NOMO-1 (cell line): Measurements from ENCODE around the gene LRRC8C.

ENCODE experiments used
- DNase-seq, 2 experiments: peaks; one replicate each; lab custom pipeline; 2025; ENCODE audit not compliant: unreplicated experiment in 2 of 2; lab: John Stamatoyannopoulos, UW

LRRC8C gene

DNA sequence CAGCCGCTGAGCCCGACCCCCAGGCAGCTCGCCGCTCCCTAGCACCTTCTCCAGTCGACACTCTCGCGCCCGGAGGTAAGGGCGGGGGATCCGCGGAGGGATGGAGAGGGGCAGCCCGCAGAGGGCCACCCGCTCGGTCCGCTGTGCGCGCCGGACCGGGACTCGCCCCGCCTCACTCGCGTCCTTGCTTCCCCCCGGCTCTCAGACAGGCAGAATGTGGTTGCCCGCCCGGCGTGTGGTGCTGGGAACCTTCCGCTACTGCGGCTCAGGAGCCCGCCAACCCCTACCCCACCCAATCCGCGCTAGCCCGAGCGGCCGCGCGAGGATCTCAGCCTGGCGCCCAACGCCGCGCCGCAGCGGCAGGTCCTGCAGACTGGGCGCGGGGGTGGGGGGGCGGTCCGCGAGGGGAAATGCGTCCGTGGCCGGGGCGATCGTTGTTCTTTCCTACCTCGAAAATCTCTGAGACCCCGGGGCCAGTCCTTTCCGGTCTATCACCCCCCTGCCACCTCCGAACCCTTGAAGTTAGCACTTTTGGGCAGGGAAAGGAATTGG is 404 bp downstream of the LRRC8C start:
- peak; percentile 49 to 50 for DNase-seq

DNA sequence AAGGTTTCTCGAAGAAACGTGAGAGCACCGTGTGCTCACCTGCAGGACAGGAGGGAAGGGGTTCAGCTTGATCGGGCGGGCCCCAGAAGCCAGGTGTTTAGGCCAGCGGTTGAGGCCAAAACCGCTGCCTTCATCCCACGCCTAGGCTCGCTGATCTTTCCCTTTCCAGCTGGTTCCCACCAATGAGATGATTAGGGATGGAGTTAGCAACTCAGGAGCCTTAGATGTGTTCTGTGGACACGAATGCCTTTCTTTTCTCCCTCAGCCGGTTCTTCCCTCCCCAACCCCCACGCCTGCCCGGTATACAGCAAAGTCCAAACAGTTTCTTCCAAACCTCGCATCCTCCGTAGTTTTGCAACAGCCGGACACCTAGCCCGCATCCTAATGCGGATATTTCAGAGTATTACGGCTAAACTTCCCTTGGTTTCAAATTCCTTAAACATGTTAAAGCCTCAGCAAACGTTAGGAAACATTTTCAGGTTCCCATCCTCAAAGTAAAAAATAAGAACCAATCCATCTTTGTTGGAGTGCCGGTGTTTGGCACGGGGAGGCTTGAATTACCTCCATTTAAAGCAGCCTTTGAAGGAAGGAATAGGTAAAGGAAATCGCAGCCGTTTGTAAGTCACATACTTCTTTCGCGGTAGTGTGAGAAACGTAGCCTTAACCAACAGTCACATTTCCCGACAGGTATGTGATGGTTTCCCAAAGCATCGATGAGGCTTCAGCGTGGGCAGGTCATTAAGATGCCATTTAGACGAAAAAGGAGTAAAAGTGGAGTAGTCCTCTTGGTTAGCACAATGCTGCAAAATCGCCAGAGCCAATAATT is 1.1 kb downstream of the LRRC8C start:
- DNase-seq = peak; percentile 12 to 20

DNA sequence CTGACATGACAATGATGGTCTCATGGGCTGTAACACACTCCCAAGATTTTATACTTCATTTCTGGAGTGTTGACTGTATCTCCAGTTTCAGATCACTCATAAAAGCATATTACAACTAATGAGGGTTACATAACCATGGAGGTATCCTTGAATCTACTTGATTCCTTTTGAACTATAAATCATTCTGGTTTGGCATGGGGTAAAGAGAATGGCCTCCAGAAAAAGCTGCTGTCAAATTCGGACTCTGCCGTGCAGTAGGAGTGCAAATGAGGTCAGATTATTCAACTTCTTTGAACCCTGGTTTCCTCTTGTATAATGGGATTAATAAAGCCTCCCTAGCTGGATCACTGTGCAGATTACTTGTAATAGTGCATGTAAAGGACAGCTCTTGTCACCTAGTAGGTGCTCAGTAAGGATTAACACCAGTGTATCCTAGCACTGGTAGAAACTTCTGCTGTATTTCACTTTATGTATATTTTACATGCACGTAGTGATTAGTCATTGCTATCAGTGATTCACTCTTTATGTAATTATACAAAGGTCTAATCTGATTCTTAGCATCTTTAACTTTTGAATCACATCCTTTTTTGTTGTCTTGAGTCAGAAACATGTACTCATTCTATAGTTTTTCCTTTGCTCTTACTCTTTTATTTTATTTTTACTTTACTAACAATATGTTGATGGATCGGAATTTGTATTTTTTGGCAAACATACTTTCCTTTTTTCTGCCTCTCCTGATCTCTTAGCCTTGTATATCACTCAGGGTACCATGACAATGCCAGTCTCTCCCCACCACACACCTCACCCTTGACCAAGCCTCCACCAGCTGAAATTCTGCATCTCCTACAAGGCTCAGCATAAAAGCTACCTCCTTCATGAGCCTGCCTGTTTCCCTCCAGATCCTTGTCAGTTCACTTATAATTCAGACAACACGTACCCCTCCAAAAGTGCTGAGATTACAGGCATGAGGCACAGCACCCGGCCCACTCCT is 3.2 kb downstream of the LRRC8C start:
- DNase-seq = peak in 1 of 2 experiments; percentile 43

DNA sequence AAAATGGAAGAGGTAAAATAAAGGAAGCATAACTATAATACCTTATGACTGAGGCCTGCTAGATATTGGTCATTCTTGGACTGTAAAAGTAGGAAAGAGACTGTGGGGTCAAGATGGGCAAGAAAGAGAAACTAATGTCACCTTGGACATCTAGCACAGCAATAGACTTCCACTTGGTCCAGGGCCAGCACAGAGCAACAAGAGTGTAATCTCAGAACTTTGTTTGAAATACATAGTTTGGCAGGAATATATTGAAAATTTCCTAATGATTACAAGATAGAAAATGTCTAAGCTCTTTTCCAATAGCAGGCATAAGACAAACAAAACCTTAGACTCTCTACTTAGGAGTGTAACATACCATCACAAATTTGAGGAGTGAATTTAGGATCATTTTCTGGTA is 4.6 kb downstream of the LRRC8C start:
- DNase-seq = no peak

DNA sequence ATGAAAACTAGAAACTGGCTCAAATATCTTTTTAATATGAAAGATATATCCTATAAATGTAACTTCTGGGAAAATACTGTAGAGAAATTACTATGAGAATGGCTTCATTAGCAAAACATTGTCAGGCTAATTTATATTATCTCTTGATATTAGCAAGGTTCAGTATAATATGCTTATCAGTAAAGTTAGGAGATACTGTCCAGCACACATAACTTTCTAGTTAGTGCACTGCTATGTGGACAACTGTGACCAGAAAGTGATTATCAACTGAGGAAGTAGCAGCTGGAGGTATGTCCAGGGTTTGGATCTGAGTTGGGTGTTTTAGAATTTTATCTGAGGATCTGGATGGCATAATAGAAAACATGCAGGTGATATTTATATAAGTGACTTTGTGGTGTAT is 7.5 kb downstream of the LRRC8C start:
- DNase-seq = peak in 1 of 2 experiments; percentile 29

DNA sequence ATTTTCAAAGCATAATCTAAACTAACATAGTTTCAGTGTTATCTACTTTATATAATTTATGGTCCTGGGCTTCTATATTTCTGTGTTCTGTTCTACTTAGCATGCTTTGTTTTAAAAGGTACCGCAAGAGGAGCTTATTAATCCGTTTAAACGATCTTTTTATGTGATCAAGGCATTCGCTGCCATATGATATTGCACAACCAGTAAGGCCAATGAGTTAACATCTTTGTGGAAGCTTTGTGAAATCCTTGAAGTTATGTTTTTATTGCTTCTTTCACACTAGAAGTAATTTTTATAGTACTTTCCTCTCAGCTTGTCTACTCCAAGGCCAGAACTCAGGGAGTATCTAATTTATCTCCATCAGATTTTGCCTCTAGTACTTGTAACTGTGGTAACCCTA is 8.9 kb downstream of the LRRC8C start:
- peak; percentile 45 to 90 for DNase-seq

DNA sequence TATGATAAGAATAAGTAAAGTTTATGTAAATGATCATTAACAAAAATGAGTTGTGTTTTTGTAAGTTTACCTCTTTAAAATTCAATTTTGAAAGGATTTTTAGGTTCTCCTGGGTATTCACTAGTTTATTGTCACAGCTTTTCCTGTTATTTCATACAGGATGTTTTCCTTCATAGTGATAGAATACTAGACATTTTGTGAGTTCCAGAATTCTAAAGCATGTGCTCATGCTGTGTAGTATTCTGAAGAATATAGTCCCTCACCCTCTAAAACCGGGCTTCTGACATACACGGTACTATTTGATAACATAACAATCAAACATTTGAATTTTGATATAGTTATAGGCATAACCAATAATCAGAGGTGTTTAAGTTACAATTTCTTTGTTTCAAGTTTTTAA is 10.7 kb downstream of the LRRC8C start:
- no peak for DNase-seq

DNA sequence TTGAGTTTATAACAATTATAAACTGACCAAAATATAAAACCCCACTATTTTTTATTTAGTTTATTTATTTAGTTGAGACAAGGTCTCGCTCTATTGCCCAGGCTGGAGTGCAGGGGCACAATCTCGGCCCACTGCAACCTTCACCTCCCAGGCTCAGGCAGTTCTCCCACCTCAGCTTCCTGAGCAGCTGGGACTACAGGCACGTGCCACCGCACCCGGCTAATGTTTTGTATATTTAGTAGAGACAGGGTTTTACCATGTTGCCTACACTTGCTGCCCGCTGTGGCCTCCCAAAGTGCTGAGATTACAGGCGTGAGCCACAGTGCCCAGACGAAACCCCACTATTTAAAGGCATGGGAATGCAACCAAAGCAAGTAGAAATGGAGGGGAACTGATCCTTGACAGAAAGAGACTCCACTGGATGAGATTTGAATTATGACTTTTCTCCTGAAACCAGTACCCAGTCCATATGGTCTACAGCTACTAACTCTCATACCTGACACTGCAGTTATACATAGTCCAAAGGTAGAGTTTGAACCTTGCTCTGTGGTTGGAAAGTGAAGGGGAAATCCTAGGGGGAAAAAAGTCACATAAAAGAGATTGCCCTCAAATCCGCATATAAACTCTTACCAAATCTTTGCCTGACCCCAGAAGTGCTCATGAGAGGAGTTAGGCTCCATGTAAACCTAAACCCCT is 11.3 kb downstream of the LRRC8C start:
- no peak for DNase-seq

DNA sequence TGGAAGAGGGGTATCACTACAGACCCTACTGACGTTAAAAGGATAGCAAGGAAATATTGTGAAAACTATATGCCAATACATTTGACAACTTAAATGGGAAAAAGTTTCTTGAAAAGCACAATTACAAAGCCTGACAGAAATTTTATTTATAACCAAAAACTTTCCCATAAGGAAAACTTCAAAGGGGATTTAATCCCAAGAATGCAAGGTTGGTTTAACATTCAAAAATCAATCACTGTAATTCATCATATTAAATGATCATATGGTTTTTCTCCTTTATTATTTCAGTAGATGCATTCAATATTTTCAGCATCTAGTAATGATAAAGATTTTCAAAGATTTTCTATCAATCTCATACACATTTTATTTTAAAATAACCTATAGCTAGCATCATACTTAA is 13.3 kb downstream of the LRRC8C start:
- DNase-seq = no peak

DNA sequence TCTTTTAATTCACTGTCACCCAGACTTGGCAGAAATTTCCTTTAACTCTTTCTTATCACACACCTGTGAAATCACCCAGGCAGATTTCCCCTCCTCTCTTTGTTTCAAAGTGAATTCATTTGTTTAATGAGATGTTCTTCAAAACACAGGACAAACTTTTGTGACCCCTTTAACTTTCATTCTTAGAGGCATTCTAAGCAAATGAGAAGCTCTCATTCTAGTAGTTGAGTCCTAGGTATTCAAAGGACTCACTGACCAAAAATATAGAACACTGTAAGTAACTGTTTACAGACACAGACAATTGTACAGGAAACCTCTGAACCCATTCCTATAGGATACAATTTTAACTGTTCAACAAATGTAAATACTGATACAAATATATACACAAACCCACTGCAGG is 16.9 kb downstream of the LRRC8C start:
- no peak for DNase-seq

DNA sequence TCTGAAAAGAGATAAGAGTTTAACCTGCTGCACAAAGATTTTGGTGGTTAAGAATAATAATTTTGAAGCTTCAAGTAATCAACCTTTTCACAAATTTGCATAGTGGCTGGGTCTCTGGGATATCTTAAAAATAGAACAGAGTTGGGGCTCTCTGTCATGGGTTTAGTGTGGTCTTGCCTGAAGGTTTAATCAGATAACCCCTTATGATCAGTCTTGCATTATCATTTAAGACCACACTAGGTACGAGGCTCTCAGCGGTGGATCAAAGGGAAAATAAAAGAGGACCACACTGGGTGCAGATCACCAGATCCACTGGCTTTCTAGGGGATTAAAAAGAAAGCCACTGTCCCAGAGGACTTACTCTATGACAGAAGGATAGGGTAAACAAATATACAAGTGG is 19.5 kb downstream of the LRRC8C start:
- no peak for DNase-seq

DNA sequence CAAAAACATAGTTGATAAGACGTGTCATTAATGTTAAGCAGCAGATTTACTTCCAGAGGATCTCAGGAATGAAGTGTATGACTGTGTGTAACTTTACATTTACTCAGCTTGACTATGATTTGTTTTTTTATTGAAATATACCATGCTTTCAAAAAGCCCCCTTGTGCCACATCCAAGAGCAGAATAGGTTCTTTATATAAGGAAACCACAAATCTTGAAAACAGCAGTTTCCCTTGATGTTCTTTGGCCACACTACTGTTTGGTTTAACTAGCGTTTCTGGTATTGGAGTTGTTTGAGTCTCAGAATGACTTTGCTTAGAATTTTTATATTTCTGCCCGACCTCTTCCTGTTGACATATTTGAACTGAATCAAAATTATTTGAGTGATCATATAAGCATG is 25.0 kb downstream of the LRRC8C start:
- no peak for DNase-seq

DNA sequence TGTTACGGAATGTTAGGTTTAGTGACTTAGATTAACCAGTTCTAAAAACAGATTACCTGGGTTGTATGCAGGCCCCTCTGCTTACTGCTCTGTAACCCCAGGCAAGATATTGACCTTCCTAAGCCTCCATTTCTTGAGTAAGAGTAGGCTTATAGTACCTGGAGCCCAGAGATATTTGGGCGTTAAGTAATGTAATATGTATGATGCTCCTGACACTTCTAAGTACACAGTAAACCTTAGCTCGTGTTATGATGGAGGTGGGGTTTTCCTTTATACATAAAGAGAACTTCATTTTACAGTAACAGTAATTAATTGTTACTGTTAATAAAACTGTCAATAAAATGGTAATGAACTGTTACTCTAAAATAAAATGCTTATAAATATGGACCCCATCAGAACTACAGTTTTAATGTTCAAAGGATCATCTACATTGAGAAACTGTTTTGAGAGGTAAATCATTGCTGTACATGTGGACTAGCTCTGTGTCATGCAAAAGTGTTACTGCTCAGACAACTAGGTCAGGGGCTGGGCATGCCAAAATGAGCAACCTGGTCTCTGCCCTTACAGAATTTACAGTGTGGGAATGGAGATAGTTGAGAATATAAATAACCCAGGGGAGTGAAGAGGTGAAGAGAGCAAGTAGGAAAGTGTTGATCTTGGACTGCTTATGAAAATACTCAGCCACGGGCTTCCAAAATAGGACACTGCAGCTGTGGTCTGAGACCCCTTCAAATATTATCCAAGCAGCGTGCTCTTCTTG is 26.6 kb downstream of the LRRC8C start:
- DNase-seq = no peak

DNA sequence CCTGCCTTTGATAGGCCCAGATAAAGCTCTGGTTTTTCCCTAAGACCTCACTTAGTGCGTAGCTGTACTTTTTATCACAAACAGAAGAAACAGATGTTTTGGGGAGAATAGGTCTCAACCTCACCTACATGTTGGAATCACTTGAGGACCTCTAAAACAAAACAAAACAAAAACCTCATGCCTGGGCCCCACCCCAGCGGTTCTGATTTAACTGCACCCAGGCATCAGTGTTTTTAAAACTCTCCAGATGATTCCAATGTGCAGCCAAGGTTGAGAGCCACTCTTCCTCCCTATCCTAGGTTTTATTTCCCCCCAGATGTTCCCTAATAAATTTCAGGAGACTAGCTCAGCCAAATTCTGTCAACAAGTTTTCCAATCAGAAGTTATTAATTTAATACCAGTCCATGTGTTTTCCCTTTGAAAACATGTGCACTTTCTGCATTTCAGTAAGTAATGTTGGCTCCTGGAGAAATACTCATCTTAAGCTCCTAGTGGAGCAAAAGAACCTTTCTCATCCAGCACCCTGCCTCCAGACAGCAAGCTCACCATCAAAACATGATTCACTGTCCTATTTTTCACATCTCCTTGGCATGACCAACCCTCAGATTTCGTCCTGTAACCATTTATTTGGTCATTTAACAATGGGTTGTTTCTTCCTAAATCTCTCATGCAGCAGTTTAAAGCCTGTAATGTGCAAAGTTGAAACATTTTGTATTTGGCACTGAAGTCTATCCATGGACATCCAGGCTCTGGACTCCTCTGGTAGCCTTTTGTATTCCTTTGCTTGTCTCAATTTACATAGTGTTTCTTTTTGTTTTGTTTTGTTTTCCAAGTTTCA is 27.5 kb downstream of the LRRC8C start:
- no peak for DNase-seq

DNA sequence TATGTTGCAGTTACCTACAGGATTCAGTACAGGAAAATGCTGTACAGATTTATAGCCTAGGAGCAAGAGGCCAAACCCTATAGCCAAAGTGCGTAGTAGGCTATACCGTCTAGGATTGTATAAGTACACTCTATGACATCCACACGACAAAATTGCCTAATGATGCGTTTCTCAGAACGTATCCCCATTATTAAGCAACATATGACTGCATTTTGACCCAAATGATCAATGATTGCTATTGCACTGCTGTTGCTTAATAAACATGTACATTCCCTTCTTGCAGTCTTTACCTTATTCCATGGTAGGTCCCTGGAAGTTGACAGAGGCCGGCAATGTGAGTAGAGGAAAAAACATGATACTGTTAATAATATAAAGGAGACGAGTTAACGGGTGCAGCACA is 33.0 kb downstream of the LRRC8C start:
- no peak for DNase-seq

DNA sequence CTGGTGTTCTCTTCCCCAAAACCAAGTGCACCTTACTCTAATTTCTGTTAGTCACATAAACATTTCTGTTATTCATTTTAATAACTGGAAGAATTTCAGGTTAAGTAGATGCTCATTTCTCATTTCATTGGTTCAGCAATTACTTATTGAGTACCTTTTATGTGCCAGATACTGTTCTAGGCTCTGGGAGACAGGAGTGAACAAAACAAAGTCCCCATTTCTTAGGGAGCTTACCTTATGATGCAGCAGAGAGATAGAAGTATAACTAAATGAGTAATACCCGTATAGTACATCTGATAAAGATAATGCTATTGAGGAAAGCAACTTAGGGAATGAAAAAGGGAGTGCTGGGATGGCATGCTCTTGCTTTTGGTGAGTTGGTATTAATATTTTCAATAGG is 33.7 kb downstream of the LRRC8C start:
- DNase-seq = no peak

DNA sequence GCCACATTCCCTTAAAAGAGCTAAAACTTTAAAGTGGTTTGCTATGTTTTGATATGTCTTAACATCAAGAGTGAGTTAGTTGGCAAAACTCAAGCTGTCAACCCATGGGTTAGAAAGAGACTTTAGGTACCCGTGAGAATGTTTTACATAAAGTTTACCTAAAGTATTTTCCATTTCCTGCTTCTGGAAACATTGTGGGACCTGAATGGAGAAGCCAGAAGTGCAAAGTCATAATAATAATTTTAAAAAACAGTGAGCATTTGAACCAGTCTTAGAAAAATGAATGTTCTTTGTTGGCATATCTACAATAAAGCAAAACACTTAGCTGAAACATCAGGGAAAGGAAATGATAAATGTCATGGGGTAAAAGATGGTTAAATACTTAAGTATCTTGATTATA is 34.8 kb downstream of the LRRC8C start:
- DNase-seq = no peak

DNA sequence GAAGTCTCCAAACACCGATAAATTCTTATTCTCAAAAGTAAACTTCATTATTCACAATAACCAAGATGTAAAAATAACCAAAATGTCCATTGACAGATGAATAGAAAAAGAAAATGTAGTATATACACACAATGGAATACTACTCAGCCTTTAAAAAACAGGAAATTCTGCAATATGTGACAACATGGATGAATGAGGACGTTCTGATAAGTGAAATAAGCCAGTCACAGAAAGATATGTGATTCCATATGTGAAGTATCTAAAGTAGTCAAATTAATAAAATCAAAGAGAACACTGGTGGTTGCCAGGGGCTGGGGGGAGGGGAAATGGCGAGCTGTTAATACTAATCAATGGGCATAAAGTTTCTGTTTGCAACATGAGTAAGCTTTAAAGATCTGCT is 36.0 kb downstream of the LRRC8C start:
- DNase-seq = no peak

DNA sequence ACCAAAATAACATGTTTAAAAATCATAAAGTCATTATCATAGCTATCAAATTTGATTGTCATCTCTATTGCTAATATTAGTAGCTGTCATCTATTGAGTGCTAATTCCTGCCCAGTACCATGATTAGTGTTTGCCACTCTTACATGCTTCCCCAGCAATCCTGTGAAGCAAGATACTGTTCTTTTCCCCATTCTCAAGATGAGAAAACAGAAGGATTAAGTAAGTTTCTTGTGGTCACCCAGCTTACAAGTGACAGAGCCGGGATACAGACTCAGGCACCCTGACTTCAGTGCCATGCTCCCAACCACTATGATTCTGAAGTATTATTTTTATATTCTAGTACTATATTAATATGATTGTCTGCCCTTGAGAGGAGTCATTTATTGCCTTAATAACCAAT is 36.5 kb downstream of the LRRC8C start:
- DNase-seq = peak in 1 of 2 experiments; percentile 51
